GM13977 (cell line): Measurements from ENCODE around the gene ATXN1.
A peak's percentile ranks its signal among the peaks of the same experiment; 100 is the strongest.

Experiments used
- DNase-seq: peaks from one replicate; pipeline ENCODE4 v3.0.0; 2012; ENCODE audit warnings: low spot score
- in situ Hi-C: fragments of 300-500 bp; cut with MboI; formaldehyde crosslinking; loops from one replicate; pipeline ENCODE4 v1.12.0; 2022; ENCODE audit warnings: low sequenced_read_pairs, low pct_unique_long_range_greater_than_20kb, mixed read lengths, inconsistent platforms; ENCODE audit not compliant: unreplicated experiment
- TF ChIP-seq, protein P1 (sequence below): IDR thresholded peaks from 2 replicates; pipeline ENCODE4 v1.5.1; 2012; ENCODE audit warnings: mild to moderate bottlenecking, control low read depth; ENCODE audit not compliant: insufficient read depth; ENCODE audit errors: extremely low read depth, missing control alignments

ATXN1 gene

GRCh38 chr6:16774437-16774836, 13.2 kb upstream of the ATXN1 start:
- in situ Hi-C loops, result no loop called here
- DNase-seq, result no peak
- TF ChIP-seq, protein P1, sequence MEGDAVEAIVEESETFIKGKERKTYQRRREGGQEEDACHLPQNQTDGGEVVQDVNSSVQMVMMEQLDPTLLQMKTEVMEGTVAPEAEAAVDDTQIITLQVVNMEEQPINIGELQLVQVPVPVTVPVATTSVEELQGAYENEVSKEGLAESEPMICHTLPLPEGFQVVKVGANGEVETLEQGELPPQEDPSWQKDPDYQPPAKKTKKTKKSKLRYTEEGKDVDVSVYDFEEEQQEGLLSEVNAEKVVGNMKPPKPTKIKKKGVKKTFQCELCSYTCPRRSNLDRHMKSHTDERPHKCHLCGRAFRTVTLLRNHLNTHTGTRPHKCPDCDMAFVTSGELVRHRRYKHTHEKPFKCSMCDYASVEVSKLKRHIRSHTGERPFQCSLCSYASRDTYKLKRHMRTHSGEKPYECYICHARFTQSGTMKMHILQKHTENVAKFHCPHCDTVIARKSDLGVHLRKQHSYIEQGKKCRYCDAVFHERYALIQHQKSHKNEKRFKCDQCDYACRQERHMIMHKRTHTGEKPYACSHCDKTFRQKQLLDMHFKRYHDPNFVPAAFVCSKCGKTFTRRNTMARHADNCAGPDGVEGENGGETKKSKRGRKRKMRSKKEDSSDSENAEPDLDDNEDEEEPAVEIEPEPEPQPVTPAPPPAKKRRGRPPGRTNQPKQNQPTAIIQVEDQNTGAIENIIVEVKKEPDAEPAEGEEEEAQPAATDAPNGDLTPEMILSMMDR, result no peak

GRCh38 chr6:16773362-16773761, 12.1 kb upstream of the ATXN1 start:
- DNase-seq, result no peak
- in situ Hi-C loops, result no loop called here
- TF ChIP-seq, protein P1, result no peak

GRCh38 chr6:16770701-16771569, 9.7 kb upstream of the ATXN1 start:
- in situ Hi-C loops, result no loop called here
- peak; percentile 63 for DNase-seq

DNA sequence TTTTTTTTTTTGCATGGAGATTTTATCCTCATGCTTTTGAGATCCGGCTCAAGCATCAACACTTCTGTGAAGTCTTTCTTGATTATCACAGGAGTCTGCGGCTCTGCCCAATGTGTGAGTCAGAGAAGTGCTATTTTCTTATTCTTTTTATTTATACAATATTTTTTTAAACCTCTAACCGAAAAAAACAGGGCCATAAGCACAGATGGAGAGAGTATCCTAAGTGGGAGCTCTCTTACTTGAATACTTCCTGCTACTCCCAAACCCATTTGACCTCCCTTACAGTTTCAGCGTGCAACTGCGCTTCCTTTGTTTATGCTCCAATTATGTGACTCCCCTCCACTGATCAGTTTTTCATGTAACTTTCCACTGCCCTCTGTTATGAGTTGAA, 8.7 kb upstream of the ATXN1 start:
- TF ChIP-seq, protein P1, result no peak
- in situ Hi-C loops, result loop anchor here (10.0 kb wide), 3 partner anchors 255 to 435 kb away; no protein-coding TSS in a partner anchor
- DNase-seq, result no peak

More at GRCh38 chr6:16770701-16771569, 9.7 kb upstream of the ATXN1 start:
- TF ChIP-seq, protein P1, result peak; percentile 96

DNA sequence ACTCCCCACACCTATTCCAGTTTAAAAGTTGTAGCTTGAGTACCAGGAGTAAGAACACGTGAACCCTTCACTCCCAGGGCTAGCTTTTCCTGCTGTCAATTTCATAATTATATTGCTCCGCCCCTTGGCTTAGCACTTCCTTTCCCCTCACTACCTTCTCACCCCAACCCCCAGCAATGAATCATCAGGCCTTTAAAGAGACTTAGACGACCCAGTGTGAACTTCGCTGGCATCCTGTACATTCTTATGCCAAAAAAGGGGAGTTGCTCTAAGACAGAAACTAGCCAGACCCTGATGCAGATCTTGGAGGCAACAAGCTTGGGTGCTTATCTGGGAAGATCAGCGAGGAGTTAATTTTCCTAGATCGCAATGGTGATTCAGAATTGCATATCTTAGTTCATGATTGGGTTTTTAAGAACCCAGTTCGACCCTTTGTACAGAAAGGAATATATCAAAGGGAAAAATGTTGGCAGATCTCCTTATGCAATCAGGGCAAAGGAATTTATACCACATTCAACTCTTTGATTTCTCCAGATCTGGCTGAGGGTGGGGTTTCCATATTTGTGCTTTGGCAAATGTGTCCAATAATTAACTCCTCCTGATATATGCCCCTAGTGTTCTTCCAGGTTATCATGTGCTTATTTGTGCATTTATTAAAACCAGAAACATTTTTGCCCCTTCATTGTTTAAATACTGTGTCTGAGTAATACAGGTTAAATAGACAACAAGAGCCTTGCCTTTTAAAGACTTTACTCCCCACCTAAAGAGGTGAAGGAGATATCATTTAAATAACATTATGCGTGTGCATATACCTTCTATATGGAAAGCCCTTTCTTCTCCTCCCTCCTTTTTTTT, 8.1 kb upstream of the ATXN1 start:
- in situ Hi-C loops, result loop anchor here (10.0 kb wide), 3 partner anchors 255 to 435 kb away; no protein-coding TSS in a partner anchor
- TF ChIP-seq, protein P1, result no peak
- DNase-seq, result no peak

DNA sequence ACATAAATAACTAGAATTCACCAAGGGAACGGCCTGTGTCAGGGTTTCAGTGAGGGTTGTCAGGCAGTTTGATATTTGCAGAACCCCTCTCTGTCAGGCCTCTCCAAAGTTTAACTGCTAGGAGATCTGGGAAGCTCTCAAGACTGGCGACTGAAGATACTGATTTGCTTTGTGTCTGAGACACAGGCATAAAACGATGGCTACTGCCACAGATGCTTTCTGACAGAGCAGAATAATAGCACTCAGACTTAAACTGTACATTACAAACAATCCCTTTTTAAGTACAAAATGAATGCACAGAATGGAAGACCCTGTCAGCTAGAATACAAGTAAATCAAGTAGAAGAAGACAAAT, 7.2 kb upstream of the ATXN1 start:
- no peak for DNase-seq
- TF ChIP-seq, protein P1, result no peak
- in situ Hi-C loops, result loop anchor here (10.0 kb wide), 3 partner anchors 254 to 434 kb away; no protein-coding TSS in a partner anchor
